Mesothelial cell of epicardium (in vitro differentiated cells): ENCODE results near the gene SNRNP48. TPM values are rescaled to one million over a fixed set of nuclear protein-coding genes. Genes with fewer than 3 reads are reported as not detected.

Source experiments
- DNase-seq, 2 experiments: peaks; one replicate each; pipeline ENCODE4 v3.0.0; 2021; ENCODE audit warnings: low spot score in 2 of 2; ENCODE audit not compliant: unreplicated experiment in 2 of 2
- H3K27ac Mint-ChIP-seq: 2 replicates; pipeline ENCODE4 v1.8.0; 2021; ENCODE audit warnings: mixed read lengths
- H3K27me3 Mint-ChIP-seq: 2 replicates; pipeline ENCODE4 v1.8.0; 2021; ENCODE audit warnings: low read depth, mixed read lengths
- H3K36me3 Mint-ChIP-seq: 2 replicates; pipeline ENCODE4 v1.8.0; 2021; ENCODE audit warnings: mixed read lengths
- H3K4me1 Mint-ChIP-seq: 2 replicates; pipeline ENCODE4 v1.8.0; 2021; ENCODE audit warnings: mixed read lengths
- H3K4me3 Mint-ChIP-seq: 2 replicates; pipeline ENCODE4 v1.8.0; 2021; ENCODE audit warnings: mild to moderate bottlenecking, moderate library complexity, mixed read lengths
- H3K9me3 Mint-ChIP-seq: 2 replicates; pipeline ENCODE4 v1.8.0; 2021; ENCODE audit warnings: mixed read lengths
- total RNA-seq: library from RNA; stranded (reverse); gene quantifications from 3 replicates; pipeline ENCODE4 v1.2.1, GENCODE V29; 2021
- TF ChIP-seq, protein P1 (sequence below): fragments of 200-600 bp; sonication (generic); IDR thresholded peaks from one replicate; pipeline ENCODE4 v1.5.0; 2021; ENCODE audit warnings: antibody characterized with exemption; ENCODE audit not compliant: unreplicated experiment

Gene SNRNP48
- total RNA-seq, 1 donor from 2014 or later, result 14.2 TPM

DNA sequence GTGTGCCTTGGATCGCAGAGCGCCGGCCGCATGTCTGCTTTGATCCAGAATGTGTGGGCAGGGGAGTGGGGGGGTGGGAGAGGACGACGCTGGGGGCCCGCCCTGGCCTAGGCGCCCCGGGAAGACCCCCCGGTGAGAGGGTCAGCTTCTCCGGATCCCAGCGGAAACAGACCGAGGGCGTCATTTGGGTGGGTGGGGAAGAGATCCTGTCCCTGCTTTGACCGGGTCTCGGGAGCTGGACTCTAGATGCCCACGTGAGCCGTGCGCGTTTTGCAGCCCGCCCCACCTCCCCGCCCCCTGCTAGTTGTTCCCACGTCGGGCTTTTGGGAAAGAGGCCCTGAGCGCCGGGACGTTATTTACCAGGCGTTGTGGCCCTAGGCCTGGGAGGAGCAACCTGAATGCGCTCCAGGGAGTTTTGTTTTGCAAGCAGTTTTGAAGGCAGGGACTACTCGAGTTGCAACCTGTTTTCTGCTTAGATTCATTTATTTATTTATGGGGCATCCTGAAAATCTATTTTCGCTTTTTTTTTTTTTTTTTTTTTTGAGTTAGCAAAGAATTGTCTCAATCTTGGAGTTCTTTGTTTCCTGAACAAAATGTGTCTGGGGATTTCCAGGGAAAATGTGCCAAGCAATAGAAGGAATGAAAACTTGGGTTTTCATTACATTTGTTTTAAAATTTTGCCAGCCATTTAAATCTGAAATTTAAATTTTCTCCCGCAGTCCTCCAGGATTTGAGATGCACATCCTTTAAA is 46.9 kb upstream of the SNRNP48 start:
- Mint-ChIP-seq H3K4me3 (peak overlapping the region; percentile 94), H3K9me3 (no peaks in the 10 kb centered on the region), H3K27me3 (no peaks in the 10 kb centered on the region), H3K4me1 (peaks cover 59% of the 10 kb centered on the region), H3K27ac (peak overlapping the region; percentile 94), H3K36me3 (no peaks in the 10 kb centered on the region)
- peak; percentile 25 to 52 for DNase-seq
- TF ChIP-seq, protein P1, sequence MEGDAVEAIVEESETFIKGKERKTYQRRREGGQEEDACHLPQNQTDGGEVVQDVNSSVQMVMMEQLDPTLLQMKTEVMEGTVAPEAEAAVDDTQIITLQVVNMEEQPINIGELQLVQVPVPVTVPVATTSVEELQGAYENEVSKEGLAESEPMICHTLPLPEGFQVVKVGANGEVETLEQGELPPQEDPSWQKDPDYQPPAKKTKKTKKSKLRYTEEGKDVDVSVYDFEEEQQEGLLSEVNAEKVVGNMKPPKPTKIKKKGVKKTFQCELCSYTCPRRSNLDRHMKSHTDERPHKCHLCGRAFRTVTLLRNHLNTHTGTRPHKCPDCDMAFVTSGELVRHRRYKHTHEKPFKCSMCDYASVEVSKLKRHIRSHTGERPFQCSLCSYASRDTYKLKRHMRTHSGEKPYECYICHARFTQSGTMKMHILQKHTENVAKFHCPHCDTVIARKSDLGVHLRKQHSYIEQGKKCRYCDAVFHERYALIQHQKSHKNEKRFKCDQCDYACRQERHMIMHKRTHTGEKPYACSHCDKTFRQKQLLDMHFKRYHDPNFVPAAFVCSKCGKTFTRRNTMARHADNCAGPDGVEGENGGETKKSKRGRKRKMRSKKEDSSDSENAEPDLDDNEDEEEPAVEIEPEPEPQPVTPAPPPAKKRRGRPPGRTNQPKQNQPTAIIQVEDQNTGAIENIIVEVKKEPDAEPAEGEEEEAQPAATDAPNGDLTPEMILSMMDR, result no peak

DNA sequence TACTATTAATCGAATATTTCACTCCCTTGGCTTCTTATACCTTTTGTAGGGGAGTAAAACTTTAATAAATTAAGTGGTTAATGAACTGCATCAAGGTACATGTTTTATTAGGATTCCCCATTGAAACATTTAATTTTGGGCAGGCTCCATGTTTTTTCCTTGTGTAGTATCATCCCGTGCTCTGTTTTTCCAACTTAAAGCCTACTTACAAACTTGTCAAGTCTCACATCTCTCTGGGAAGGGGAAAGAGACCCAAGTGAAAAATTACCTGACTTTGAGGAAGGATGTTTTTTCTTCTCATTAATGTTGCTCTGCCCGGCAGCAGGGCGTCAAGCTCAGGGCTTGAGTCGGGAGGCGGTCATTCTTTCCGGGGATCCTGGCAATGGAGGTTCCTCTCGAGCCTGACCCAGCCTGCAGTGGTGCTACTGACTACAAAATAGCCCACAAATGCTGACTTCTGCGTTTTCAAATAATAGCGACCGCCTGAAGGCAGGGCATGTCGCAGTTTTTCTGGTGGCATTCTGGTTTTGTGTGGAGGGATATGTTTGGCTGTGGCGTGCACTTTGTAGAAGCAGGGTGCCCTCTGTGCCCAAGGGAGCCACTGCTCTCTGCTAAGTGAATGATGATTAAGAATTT is 46.1 kb upstream of the SNRNP48 start:
- Mint-ChIP-seq H3K27me3 (no peaks in the 10 kb centered on the region), H3K9me3 (no peaks in the 10 kb centered on the region), H3K4me3 (peak overlapping the region; percentile 94), H3K27ac (peak overlapping the region; percentile 94), H3K36me3 (no peaks in the 10 kb centered on the region), H3K4me1 (peaks cover 59% of the 10 kb centered on the region)
- TF ChIP-seq, protein P1, result no peak
- DNase-seq, result no peak

DNA sequence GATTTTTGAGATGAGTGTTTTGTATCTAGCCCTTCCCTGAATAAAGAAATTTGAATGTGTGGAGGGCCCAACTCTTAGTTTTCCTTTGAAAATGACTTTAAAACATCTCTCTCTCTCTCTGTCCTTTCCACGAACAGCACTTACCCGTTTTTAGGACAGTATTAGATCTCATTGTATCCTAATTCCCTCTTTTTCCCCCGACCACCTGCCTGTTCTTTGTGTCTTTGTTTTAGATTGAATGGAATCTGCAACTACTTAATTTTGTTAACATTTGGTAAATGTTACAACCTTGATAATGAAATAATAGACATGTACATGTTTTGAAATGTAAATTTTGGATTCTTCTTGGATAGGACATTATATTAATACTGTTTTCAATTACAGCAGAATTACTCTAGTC is 45.4 kb upstream of the SNRNP48 start:
- DNase-seq, result no peak
- H3K4me3 Mint-ChIP-seq, result peak overlapping the region; percentile 94
- no peaks in the 10 kb centered on the region for H3K36me3 Mint-ChIP-seq
- H3K9me3 Mint-ChIP-seq, result no peaks in the 10 kb centered on the region
- H3K27me3 Mint-ChIP-seq, result no peaks in the 10 kb centered on the region
- peaks cover 60% of the 10 kb centered on the region for H3K4me1 Mint-ChIP-seq
- peak overlapping the region; percentile 94 for H3K27ac Mint-ChIP-seq
- TF ChIP-seq, protein P1, result no peak

DNA sequence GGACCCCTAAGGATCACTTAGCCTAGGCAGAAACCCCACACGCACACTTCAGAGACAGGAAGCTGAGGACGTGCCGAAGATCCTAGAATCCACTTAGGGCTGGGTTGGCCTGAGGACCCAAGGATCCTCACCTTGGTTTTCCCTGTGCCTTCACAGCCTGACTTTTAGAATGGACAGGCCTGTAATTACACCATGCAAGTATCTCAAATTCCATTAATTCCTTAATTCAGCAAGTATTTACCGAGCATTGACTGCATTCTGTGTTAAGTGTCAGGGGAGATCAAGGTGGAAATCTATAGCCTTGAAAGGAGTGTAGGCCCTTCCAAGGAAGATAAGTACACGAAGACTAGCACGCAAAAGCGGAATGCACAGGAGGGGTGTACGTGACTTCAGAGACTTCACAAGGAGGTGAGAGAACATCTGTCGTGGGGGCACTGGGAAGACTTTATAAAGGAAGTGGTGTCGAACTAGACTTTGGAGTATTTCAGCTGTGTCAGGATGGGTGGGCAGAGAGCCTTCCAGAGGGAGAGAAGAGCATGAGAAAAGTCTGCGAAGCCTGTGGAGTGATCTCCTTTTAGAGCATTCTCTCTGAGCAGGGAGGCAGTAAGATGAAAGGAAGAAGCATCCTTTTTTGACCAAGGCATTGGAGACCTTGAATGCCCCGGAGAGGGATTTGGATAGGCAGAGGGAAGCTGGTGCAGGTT is 44.5 kb upstream of the SNRNP48 start:
- Mint-ChIP-seq H3K9me3 (no peaks in the 10 kb centered on the region), H3K27me3 (no peaks in the 10 kb centered on the region), H3K36me3 (no peaks in the 10 kb centered on the region), H3K4me3 (peak overlapping the region; percentile 94), H3K27ac (peak overlapping the region; percentile 94), H3K4me1 (peaks cover 51% of the 10 kb centered on the region)
- TF ChIP-seq, protein P1, result no peak
- no peak for DNase-seq

DNA sequence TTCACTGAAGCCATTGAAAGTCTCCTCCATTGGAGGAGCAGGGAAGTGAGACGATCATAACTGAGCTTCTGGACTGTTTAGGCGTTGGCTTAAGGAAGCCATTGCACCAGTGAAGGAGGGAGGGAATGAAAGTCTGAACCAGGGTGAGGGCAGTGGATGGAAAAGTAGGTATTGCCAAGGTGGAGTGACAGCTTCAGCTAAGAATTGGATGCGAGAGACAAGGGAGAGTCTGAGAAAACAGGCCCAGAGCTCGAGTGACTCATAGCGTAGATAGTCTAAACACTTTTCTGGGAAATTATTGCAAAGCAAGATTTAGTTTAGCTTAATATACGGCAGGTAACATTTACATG is 44.0 kb upstream of the SNRNP48 start:
- peak overlapping the region; percentile 94 for H3K4me3 Mint-ChIP-seq
- no peaks in the 10 kb centered on the region for H3K36me3 Mint-ChIP-seq
- H3K27ac Mint-ChIP-seq, result peak overlapping the region; percentile 94
- no peak for DNase-seq
- H3K9me3 Mint-ChIP-seq, result no peaks in the 10 kb centered on the region
- H3K27me3 Mint-ChIP-seq, result no peaks in the 10 kb centered on the region
- TF ChIP-seq, protein P1, result no peak
- H3K4me1 Mint-ChIP-seq, result peaks cover 47% of the 10 kb centered on the region
